ENCODE results near the gene MRPL33. TPM values are rescaled to one million over a fixed set of nuclear protein-coding genes. Genes with fewer than 3 reads are reported as not detected.

Gene MRPL33
- total and polyA plus RNA-seq, 4 donors, result 83.6 to 178 (median 98.3) TPM

DNA sequence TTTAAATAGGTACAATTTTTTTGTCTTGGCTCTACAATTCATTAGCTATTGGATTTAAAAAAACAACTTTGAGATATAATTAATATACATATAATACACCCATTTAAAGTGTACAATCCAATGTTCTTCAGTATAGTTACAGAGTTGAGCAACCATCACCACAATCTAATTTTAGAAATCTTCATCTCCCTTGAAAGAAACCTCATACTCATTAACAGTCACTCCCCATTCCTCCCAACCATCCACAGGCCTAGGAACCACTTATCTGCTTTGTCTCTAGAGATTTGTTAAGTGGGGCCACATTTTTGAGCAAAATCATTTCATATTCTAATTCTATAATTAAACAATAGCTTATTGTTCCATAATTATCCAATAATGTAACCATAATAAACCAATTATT, 32.6 kb downstream of the MRPL33 start:
- no peak for DNase-seq (ENCODE audit: low read depth in 4 of 6, low spot score in 6 of 6)
- H3K4me3 ChIP-seq (ENCODE audit: low read depth, low read length), result no peak overlapping the region
- H3K36me3 ChIP-seq (ENCODE audit: control insufficient read depth, insufficient read depth, low read length), result no peaks in the 10 kb centered on the region
- H3K27ac ChIP-seq (ENCODE audit: low read depth, low read length), result no peak overlapping the region
- H3K4me1 ChIP-seq (ENCODE audit: control insufficient read depth, insufficient read depth, low read length), result peaks cover 7% of the 10 kb centered on the region
- no peaks in the 10 kb centered on the region for H3K27me3 ChIP-seq (ENCODE audit: control insufficient read depth, insufficient read depth, low read length)
- no peaks in the 10 kb centered on the region for H3K9me3 ChIP-seq (ENCODE audit: control insufficient read depth, insufficient read depth, low read length)

DNA sequence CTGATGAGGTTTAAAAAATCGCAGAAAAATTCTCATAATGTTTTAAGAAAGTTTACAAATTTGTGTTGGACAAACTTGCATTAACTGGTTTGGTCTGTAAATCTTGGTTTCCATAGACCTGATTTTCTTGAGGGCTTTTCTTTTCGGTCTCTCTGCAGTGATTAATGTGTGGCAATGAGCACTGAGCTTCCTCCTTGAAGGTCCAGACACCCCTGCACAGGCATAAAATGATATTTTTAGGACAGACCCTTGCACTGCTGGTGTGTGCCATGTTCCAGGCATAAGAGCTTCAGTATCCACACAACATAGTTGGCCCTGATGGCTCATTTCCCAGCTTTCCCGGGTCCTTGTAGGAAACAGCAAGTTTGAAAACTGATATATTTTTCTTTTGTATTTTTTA, 33.7 kb downstream of the MRPL33 start:
- no peak overlapping the region for H3K4me3 ChIP-seq (ENCODE audit: low read depth, low read length)
- no peak for DNase-seq (ENCODE audit: low read depth in 4 of 6, low spot score in 6 of 6)
- WGBS (ENCODE audit: insufficient coverage), result 71% methylated on average over 2 of the region's 3 CpGs
- no peak overlapping the region for H3K27ac ChIP-seq (ENCODE audit: low read depth, low read length)
- no peaks in the 10 kb centered on the region for H3K9me3 ChIP-seq (ENCODE audit: control insufficient read depth, insufficient read depth, low read length)
- H3K36me3 ChIP-seq (ENCODE audit: control insufficient read depth, insufficient read depth, low read length), result no peaks in the 10 kb centered on the region
- no peaks in the 10 kb centered on the region for H3K27me3 ChIP-seq (ENCODE audit: control insufficient read depth, insufficient read depth, low read length)
- peaks cover 3% of the 10 kb centered on the region for H3K4me1 ChIP-seq (ENCODE audit: control insufficient read depth, insufficient read depth, low read length)

DNA sequence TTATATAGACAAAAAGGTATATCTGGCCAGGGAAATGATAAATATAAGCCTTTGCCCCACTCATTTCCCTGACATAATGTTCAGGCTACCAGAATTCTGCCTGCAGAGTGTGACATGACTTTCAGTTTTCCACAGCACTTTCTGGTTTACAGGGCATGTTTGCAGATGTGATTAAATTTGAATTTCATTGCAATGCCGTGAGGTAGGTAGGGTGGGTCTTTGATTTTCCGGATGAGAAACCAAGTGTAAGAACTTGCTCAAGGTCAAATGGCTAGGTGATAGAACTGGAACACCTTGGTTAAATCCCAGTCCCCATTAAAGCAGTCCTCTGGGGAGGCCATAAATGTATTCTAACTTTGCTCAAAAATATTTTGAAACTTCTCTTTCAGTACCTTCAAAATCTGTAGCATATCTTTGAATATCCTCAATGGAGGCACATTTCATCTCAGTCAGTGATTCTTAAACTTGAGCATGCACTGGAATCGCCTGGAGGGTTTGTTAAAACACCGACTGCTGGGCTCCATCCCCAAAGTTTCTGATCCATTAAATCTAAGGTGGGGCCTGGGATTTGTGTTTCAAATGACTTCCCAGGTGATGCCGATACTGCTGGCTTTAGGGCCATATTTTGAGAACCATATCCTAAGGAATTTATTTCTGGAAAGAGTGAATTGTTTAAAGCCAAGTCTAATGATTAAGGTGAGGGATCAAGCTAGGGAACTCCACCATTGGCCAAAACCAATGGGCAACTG, 35.0 kb downstream of the MRPL33 start:
- H3K4me1 ChIP-seq (ENCODE audit: control insufficient read depth, insufficient read depth, low read length), result no peaks in the 10 kb centered on the region

DNA sequence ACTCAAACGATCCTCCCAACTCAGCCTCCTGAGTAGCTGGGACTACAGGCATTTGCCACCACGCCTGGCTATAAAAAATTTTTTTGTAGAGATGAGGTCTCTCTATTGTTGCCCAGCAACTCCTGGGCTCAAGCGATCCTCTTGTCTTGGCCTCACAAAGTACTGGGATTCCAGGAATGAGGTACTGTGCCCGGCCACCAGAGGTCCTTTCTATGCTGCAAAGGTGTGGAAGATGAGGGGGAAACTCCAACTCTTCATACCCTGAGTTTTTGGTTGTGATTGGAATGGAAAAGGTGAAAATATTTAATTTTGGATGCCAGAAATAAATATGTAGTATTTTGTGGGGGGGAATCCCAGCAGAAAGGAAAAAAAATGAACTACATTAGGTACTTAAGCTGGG, 36.0 kb downstream of the MRPL33 start:
- Histone ChIP-seq H3K4me3 (ENCODE audit: low read depth, low read length) (no peak overlapping the region), H3K9me3 (ENCODE audit: control insufficient read depth, insufficient read depth, low read length) (no peaks in the 10 kb centered on the region), H3K27ac (ENCODE audit: low read depth, low read length) (no peak overlapping the region), H3K27me3 (ENCODE audit: control insufficient read depth, insufficient read depth, low read length) (no peaks in the 10 kb centered on the region), H3K4me1 (ENCODE audit: control insufficient read depth, insufficient read depth, low read length) (no peaks in the 10 kb centered on the region), H3K36me3 (ENCODE audit: control insufficient read depth, insufficient read depth, low read length) (no peaks in the 10 kb centered on the region)
- WGBS (ENCODE audit: insufficient coverage), result 49% methylated on average over 3 of the region's 4 CpGs
- peak in 1 of 6 donors; percentile 19 for DNase-seq (ENCODE audit: low read depth in 4 of 6, low spot score in 6 of 6)

More for the DNA sequence above, 35.0 kb downstream of the MRPL33 start:
- H3K27me3 ChIP-seq (ENCODE audit: control insufficient read depth, insufficient read depth, low read length), result no peaks in the 10 kb centered on the region
- H3K36me3 ChIP-seq (ENCODE audit: control insufficient read depth, insufficient read depth, low read length), result no peaks in the 10 kb centered on the region
- 100% methylated on average over 1 of the region's 5 CpGs for WGBS (ENCODE audit: insufficient coverage)
- DNase-seq (ENCODE audit: low read depth in 4 of 6, low spot score in 6 of 6), result no peak
- H3K9me3 ChIP-seq (ENCODE audit: control insufficient read depth, insufficient read depth, low read length), result no peaks in the 10 kb centered on the region
- no peak overlapping the region for H3K27ac ChIP-seq (ENCODE audit: low read depth, low read length)
- H3K4me3 ChIP-seq (ENCODE audit: low read depth, low read length), result no peak overlapping the region

DNA sequence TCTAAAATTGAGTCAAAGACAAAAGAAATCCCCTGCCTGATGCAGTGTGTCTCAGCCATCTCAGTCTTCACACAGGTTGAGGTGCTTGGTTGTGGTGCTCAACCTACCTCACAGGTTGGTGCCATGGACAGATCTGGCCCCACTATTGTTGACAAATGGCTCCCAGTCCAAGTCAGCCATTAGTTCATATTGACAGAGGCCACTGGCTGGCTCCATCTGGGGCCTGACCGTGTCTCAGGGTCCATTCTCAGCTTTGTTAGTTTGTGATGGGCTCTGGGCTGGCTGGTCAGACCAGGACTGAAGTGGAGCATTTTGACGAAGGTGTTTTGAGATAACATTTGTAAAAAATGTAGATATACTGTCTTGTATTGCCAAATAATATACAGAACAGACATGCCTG, 36.9 kb downstream of the MRPL33 start:
- 67% methylated on average over 1 of the region's 2 CpGs for WGBS (ENCODE audit: insufficient coverage)

DNA sequence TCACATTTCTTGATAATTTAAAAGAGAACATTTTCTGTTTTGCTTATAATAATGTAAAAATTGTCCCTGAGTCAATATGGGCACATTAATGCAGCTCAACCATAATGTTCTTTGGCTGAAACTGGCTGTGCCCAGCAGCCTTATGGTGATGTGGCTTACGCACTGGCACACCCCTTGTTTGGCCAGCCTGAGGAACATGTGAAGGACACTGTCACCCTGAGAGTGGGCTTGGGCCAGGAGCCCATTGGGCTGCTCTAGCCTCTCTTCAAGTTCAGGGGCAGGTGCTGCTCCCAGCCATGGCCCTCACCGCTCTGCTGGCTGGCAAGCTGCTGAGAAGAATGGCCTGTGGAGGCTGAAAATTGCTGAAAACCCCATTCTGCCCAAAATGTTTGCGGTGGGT, 37.5 kb downstream of the MRPL33 start:
- peak overlapping the region; percentile 8 for H3K27ac ChIP-seq (ENCODE audit: low read depth, low read length)
- no peaks in the 10 kb centered on the region for H3K27me3 ChIP-seq (ENCODE audit: control insufficient read depth, insufficient read depth, low read length)
- WGBS (ENCODE audit: insufficient coverage), result 82% methylated on average over 1 of the region's 3 CpGs
- H3K36me3 ChIP-seq (ENCODE audit: control insufficient read depth, insufficient read depth, low read length), result no peaks in the 10 kb centered on the region
- H3K9me3 ChIP-seq (ENCODE audit: control insufficient read depth, insufficient read depth, low read length), result no peaks in the 10 kb centered on the region
- no peak for DNase-seq (ENCODE audit: low read depth in 4 of 6, low spot score in 6 of 6)
- H3K4me3 ChIP-seq (ENCODE audit: low read depth, low read length), result no peak overlapping the region
- no peaks in the 10 kb centered on the region for H3K4me1 ChIP-seq (ENCODE audit: control insufficient read depth, insufficient read depth, low read length)

More for the DNA sequence above, 36.9 kb downstream of the MRPL33 start:
- Histone ChIP-seq H3K27ac (ENCODE audit: low read depth, low read length) (no peak overlapping the region), H3K9me3 (ENCODE audit: control insufficient read depth, insufficient read depth, low read length) (no peaks in the 10 kb centered on the region), H3K4me1 (ENCODE audit: control insufficient read depth, insufficient read depth, low read length) (no peaks in the 10 kb centered on the region), H3K4me3 (ENCODE audit: low read depth, low read length) (no peak overlapping the region), H3K36me3 (ENCODE audit: control insufficient read depth, insufficient read depth, low read length) (no peaks in the 10 kb centered on the region), H3K27me3 (ENCODE audit: control insufficient read depth, insufficient read depth, low read length) (no peaks in the 10 kb centered on the region)
- no peak for DNase-seq (ENCODE audit: low read depth in 4 of 6, low spot score in 6 of 6)

DNA sequence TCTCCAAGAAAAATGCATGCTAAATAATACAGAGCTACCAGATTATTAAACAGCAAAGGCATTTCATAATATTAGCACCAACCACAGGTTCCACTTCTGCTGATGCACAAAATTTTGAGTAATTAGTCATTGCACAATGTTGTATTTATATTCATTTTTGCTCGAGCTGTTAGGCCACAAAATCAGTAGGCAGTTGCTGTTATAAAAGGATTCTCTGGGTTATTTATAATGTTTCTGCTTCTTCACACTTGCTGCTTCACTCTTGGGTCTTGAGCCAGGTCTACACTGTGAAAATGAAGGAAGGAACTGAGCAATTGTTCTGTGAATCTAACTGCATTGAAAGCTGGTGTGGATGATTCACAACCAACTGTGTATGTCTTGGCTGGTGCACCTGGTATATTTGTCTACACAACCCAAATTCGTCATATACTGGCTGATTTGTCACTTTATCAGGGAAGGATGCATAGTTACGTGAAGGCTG, 38.3 kb downstream of the MRPL33 start:
- WGBS (ENCODE audit: insufficient coverage), result no CpG with 5 or more reads among the region's 3 CpGs
- Histone ChIP-seq H3K4me3 (ENCODE audit: low read depth, low read length) (no peak overlapping the region), H3K4me1 (ENCODE audit: control insufficient read depth, insufficient read depth, low read length) (no peaks in the 10 kb centered on the region), H3K36me3 (ENCODE audit: control insufficient read depth, insufficient read depth, low read length) (no peaks in the 10 kb centered on the region), H3K27ac (ENCODE audit: low read depth, low read length) (no peak overlapping the region), H3K27me3 (ENCODE audit: control insufficient read depth, insufficient read depth, low read length) (no peaks in the 10 kb centered on the region), H3K9me3 (ENCODE audit: control insufficient read depth, insufficient read depth, low read length) (no peaks in the 10 kb centered on the region)
- DNase-seq (ENCODE audit: low read depth in 4 of 6, low spot score in 6 of 6), result no peak

DNA sequence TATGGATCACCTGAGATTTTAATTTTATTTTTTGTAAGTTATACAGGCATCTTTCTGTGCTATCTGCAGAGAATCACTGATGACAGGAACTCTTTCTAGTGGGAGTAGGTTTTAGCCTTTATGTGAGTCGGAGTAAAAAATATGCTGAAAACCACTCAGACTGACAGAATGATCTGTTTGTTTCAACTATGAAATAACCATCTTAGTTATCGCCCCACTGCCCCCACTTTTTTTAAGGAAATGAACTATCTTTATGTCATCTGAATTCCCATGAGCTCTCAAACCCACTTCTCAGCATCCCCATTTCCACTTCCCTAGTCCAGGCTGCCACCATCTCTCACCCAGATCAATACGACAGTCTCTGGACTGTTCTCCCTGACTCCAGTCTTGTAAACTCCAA, 38.9 kb downstream of the MRPL33 start:
- Histone ChIP-seq H3K9me3 (ENCODE audit: control insufficient read depth, insufficient read depth, low read length) (no peaks in the 10 kb centered on the region), H3K4me1 (ENCODE audit: control insufficient read depth, insufficient read depth, low read length) (no peaks in the 10 kb centered on the region), H3K36me3 (ENCODE audit: control insufficient read depth, insufficient read depth, low read length) (no peaks in the 10 kb centered on the region), H3K27me3 (ENCODE audit: control insufficient read depth, insufficient read depth, low read length) (no peaks in the 10 kb centered on the region), H3K4me3 (ENCODE audit: low read depth, low read length) (no peak overlapping the region), H3K27ac (ENCODE audit: low read depth, low read length) (no peak overlapping the region)
- no peak for DNase-seq (ENCODE audit: low read depth in 4 of 6, low spot score in 6 of 6)
- WGBS (ENCODE audit: insufficient coverage), result 100% methylated on average over 1 of the region's 3 CpGs

DNA sequence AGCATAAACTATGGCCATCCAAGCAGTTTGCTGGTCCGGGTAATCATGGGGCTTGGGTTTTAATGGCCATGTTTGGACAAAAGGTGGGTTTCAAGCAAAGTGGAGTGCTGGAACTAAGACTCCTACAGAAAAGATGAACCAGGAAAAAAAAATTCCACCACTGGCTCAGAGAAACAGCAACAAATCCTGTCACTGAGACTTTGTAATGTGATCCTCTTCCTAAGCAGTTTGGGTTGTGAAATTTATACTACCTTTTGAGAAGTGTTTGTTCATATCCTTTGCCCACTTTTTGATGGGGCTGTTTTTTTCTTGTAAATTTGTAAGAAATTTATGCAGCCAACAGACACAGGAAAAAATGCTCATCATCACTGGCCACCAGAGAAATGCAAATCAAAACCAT, 40.2 kb downstream of the MRPL33 start:
- no peak overlapping the region for H3K4me3 ChIP-seq (ENCODE audit: low read depth, low read length)
- no peak for DNase-seq (ENCODE audit: low read depth in 4 of 6, low spot score in 6 of 6)
- H3K36me3 ChIP-seq (ENCODE audit: control insufficient read depth, insufficient read depth, low read length), result no peaks in the 10 kb centered on the region
- WGBS (ENCODE audit: insufficient coverage), result 100% methylated on average over 1 of the region's 1 CpG
- no peaks in the 10 kb centered on the region for H3K4me1 ChIP-seq (ENCODE audit: control insufficient read depth, insufficient read depth, low read length)
- no peaks in the 10 kb centered on the region for H3K27me3 ChIP-seq (ENCODE audit: control insufficient read depth, insufficient read depth, low read length)
- no peaks in the 10 kb centered on the region for H3K9me3 ChIP-seq (ENCODE audit: control insufficient read depth, insufficient read depth, low read length)
- no peak overlapping the region for H3K27ac ChIP-seq (ENCODE audit: low read depth, low read length)

DNA sequence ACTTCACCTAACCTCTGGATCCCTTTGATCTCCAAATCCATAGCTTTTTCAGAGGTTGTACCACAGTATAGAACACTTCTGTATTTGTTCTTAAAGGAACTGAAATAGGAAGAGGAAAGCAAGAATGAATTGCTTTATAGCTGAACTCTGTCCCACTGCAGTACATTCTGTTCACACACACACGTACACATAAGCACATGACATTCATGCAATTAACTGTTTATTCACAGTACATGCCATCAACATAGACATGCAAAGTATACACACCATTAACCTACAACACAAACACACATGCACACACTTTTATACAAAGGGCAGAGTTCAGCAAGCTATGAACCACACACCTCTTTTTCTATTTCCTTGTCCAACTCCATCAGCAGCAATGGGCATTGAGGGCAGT, 43.2 kb downstream of the MRPL33 start:
- DNase-seq (ENCODE audit: low read depth in 4 of 6, low spot score in 6 of 6), result no peak
- H3K27ac ChIP-seq (ENCODE audit: low read depth, low read length), result no peak overlapping the region
- H3K27me3 ChIP-seq (ENCODE audit: control insufficient read depth, insufficient read depth, low read length), result no peaks in the 10 kb centered on the region
- no peaks in the 10 kb centered on the region for H3K36me3 ChIP-seq (ENCODE audit: control insufficient read depth, insufficient read depth, low read length)
- WGBS (ENCODE audit: insufficient coverage), result 63% methylated on average over 1 of the region's 1 CpG
- no peaks in the 10 kb centered on the region for H3K4me1 ChIP-seq (ENCODE audit: control insufficient read depth, insufficient read depth, low read length)
- H3K4me3 ChIP-seq (ENCODE audit: low read depth, low read length), result no peak overlapping the region
- H3K9me3 ChIP-seq (ENCODE audit: control insufficient read depth, insufficient read depth, low read length), result no peaks in the 10 kb centered on the region

All from spinal cord (tissue), 10 donors.